Measurements from ENCODE around the gene ADCY9.

GRCh38 chr16:4005731-4006130 lies 110.5 kb downstream of the ADCY9 start:
- no peak for TF ChIP-seq RFX5 (IDR thresholded peaks at IDR 0.05)
- TF ChIP-seq CEBPB (IDR thresholded peaks at IDR 0.05), result no peak
- no peak for TF ChIP-seq POLR2A (IDR thresholded peaks at IDR 0.05; ENCODE audit: low read length)
- TF ChIP-seq, protein P1, sequence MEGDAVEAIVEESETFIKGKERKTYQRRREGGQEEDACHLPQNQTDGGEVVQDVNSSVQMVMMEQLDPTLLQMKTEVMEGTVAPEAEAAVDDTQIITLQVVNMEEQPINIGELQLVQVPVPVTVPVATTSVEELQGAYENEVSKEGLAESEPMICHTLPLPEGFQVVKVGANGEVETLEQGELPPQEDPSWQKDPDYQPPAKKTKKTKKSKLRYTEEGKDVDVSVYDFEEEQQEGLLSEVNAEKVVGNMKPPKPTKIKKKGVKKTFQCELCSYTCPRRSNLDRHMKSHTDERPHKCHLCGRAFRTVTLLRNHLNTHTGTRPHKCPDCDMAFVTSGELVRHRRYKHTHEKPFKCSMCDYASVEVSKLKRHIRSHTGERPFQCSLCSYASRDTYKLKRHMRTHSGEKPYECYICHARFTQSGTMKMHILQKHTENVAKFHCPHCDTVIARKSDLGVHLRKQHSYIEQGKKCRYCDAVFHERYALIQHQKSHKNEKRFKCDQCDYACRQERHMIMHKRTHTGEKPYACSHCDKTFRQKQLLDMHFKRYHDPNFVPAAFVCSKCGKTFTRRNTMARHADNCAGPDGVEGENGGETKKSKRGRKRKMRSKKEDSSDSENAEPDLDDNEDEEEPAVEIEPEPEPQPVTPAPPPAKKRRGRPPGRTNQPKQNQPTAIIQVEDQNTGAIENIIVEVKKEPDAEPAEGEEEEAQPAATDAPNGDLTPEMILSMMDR (IDR thresholded peaks at IDR 0.05), result no peak
- no peak for TF ChIP-seq KDM1A (IDR thresholded peaks at IDR 0.05; ENCODE audit: low read depth)
- no peak for TF ChIP-seq HOXB13 (CRISPR knock-in tag; IDR thresholded peaks at IDR 0.05; ENCODE audit: low read depth)

All from A549 (cell line).